MM.1S (cell line): ENCODE data around the gene DSC1.

Source experiments
- DNase-seq: peaks from one replicate; pipeline ENCODE4 v3.0.0-alpha.2; 2015
- H2AFZ ChIP-seq: fragments of 300-600 bp; sonication (generic); 2 replicates; pipeline ENCODE4 v1.6.0; 2016; ENCODE audit warnings: antibody characterized with exemption, low read length
- H3F3A ChIP-seq: fragments of 300-600 bp; sonication (generic); 2 replicates; pipeline ENCODE4 v1.6.1; 2016; ENCODE audit warnings: mild to moderate bottlenecking, antibody characterized with exemption, low read length, moderate library complexity, mixed read lengths; ENCODE audit not compliant: insufficient read depth
- H3K27ac ChIP-seq: fragments of 300-600 bp; sonication (generic); 2 replicates; pipeline ENCODE4 v1.5.1; 2016; ENCODE audit warnings: mild to moderate bottlenecking, low read length
- H3K27me3 ChIP-seq: fragments of 300-600 bp; sonication (generic); replicated peaks from 2 replicates; pipeline ENCODE4 v1.6.0; 2016; ENCODE audit warnings: low read length; ENCODE audit not compliant: insufficient read depth
- H3K36me3 ChIP-seq: fragments of 300-600 bp; sonication (generic); replicated peaks from 2 replicates; pipeline ENCODE4 v1.6.1; 2016; ENCODE audit warnings: mild to moderate bottlenecking, low read length, mixed read lengths; ENCODE audit not compliant: insufficient read depth
- H3K4me1 ChIP-seq: fragments of 300-600 bp; sonication (generic); 2 replicates; pipeline ENCODE4 v1.6.1; 2016; ENCODE audit warnings: low read length, mixed read lengths
- H3K4me2 ChIP-seq: fragments of 300-600 bp; sonication (generic); 2 replicates; pipeline ENCODE4 v1.6.0; 2016; ENCODE audit warnings: low read depth, low read length
- H3K4me3 ChIP-seq: fragments of 300-600 bp; sonication (generic); 2 replicates; pipeline ENCODE4 v1.5.1; 2016; ENCODE audit warnings: low read length, mixed read lengths
- H3K79me2 ChIP-seq: fragments of 300-600 bp; sonication (generic); 2 replicates; pipeline ENCODE4 v1.6.1; 2016; ENCODE audit warnings: mixed run types, low read length, mixed read lengths
- H3K9ac ChIP-seq: fragments of 300-600 bp; sonication (generic); 2 replicates; pipeline ENCODE4 v1.6.1; 2016; ENCODE audit warnings: low read length, mixed read lengths
- H3K9me2 ChIP-seq: fragments of 300-600 bp; sonication (generic); replicated peaks from 2 replicates; pipeline ENCODE4 v1.6.1; 2016; ENCODE audit warnings: mild to moderate bottlenecking, low read length, mixed read lengths; ENCODE audit not compliant: insufficient read depth
- H3K9me3 ChIP-seq: fragments of 300-600 bp; sonication (generic); replicated peaks from 2 replicates; pipeline ENCODE4 v1.6.1; 2016; ENCODE audit warnings: mild to moderate bottlenecking, low read length, mixed read lengths; ENCODE audit not compliant: insufficient read depth
- H4K20me1 ChIP-seq: fragments of 300-600 bp; sonication (generic); 2 replicates; pipeline ENCODE4 v1.6.1; 2016; ENCODE audit warnings: mild to moderate bottlenecking, low read length, moderate library complexity, mixed read lengths; ENCODE audit not compliant: insufficient read depth
- EZH2 ChIP-seq: fragments of 300-600 bp; sonication (generic); optimal IDR thresholded peaks from 2 replicates; pipeline ENCODE3; 2017; ENCODE audit warnings: low read depth, mild to moderate bottlenecking, antibody characterized with exemption, low read length, mixed read lengths
- EZH2phosphoT487 ChIP-seq: fragments of 300-600 bp; sonication (generic); IDR thresholded peaks from 2 replicates; pipeline ENCODE4 v1.6.1; 2018; ENCODE audit warnings: antibody characterized with exemption, low read length
- TF ChIP-seq, protein P1 (sequence below): fragments of 300-600 bp; sonication (generic); IDR thresholded peaks from 2 replicates; pipeline ENCODE4 v1.5.1; 2016; ENCODE audit warnings: antibody characterized with exemption, low read length, mixed read lengths

DSC1 gene, protein sequence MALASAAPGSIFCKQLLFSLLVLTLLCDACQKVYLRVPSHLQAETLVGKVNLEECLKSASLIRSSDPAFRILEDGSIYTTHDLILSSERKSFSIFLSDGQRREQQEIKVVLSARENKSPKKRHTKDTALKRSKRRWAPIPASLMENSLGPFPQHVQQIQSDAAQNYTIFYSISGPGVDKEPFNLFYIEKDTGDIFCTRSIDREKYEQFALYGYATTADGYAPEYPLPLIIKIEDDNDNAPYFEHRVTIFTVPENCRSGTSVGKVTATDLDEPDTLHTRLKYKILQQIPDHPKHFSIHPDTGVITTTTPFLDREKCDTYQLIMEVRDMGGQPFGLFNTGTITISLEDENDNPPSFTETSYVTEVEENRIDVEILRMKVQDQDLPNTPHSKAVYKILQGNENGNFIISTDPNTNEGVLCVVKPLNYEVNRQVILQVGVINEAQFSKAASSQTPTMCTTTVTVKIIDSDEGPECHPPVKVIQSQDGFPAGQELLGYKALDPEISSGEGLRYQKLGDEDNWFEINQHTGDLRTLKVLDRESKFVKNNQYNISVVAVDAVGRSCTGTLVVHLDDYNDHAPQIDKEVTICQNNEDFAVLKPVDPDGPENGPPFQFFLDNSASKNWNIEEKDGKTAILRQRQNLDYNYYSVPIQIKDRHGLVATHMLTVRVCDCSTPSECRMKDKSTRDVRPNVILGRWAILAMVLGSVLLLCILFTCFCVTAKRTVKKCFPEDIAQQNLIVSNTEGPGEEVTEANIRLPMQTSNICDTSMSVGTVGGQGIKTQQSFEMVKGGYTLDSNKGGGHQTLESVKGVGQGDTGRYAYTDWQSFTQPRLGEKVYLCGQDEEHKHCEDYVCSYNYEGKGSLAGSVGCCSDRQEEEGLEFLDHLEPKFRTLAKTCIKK

GRCh38 chr18:31162825-31163435 is at the start of gene DSC1:
DSC1 (minus strand) TSS chr18:31162856; CDS start chr18:31162594, 262 bp downstream.
- Histone ChIP-seq H3K79me2 (no peaks in the 10 kb centered on the region), H4K20me1 (no peaks in the 10 kb centered on the region), H3K9me3 (no peaks in the 10 kb centered on the region), H3K36me3 (no peaks in the 10 kb centered on the region), H3K27ac (no peak within 1 kb of the TSS), H3K4me3 (no peak within 1 kb of the TSS), H3K4me2 (no peak within 1 kb of the TSS), H3F3A (no peaks in the 10 kb centered on the region), H2AFZ (no peak within 1 kb of the TSS), H3K4me1 (no peaks in the 10 kb centered on the region), H3K27me3 (no peaks in the 10 kb centered on the region), H3K9ac (no peak within 1 kb of the TSS), H3K9me2 (no peaks in the 10 kb centered on the region)
- TF ChIP-seq, protein P1, sequence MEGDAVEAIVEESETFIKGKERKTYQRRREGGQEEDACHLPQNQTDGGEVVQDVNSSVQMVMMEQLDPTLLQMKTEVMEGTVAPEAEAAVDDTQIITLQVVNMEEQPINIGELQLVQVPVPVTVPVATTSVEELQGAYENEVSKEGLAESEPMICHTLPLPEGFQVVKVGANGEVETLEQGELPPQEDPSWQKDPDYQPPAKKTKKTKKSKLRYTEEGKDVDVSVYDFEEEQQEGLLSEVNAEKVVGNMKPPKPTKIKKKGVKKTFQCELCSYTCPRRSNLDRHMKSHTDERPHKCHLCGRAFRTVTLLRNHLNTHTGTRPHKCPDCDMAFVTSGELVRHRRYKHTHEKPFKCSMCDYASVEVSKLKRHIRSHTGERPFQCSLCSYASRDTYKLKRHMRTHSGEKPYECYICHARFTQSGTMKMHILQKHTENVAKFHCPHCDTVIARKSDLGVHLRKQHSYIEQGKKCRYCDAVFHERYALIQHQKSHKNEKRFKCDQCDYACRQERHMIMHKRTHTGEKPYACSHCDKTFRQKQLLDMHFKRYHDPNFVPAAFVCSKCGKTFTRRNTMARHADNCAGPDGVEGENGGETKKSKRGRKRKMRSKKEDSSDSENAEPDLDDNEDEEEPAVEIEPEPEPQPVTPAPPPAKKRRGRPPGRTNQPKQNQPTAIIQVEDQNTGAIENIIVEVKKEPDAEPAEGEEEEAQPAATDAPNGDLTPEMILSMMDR: no peak
- no peak for TF ChIP-seq EZH2
- TF ChIP-seq EZH2phosphoT487: no peak
- DNase-seq: no peak

GRCh38 chr18:31211047-31211446 is 48.4 kb upstream of the DSC1 start:
- no peaks in the 10 kb centered on the region for H4K20me1 ChIP-seq
- no peak for TF ChIP-seq EZH2phosphoT487
- TF ChIP-seq, protein P1: no peak
- no peak overlapping the region for H3K4me3 ChIP-seq
- no peaks in the 10 kb centered on the region for H3F3A ChIP-seq
- H3K9me2 ChIP-seq: no peaks in the 10 kb centered on the region
- H2AFZ ChIP-seq: no peak overlapping the region
- H3K4me1 ChIP-seq: no peaks in the 10 kb centered on the region
- H3K4me2 ChIP-seq: no peak overlapping the region
- DNase-seq: no peak
- no peak overlapping the region for H3K27ac ChIP-seq
- H3K79me2 ChIP-seq: no peaks in the 10 kb centered on the region
- H3K27me3 ChIP-seq: no peaks in the 10 kb centered on the region
- H3K9ac ChIP-seq: no peak overlapping the region
- H3K36me3 ChIP-seq: no peaks in the 10 kb centered on the region
- H3K9me3 ChIP-seq: no peaks in the 10 kb centered on the region

DNA sequence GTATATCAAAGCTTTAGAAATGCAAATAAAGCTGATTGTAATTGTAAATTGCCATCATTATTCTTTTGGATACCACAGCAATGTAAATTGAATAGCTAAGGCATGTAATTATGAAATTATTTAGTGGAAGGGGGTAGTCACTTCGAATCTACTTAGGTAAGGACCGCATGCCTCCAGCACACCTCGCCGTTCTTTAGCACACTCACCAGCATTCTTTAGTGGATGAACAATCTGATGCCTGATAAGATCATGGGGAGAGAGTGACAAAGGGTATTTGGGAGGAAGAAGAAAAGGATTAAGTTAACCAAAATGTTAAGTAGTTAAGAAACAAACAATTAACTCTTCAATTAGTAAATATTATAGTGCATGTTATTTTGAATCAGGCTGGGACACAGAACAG is 46.4 kb upstream of the DSC1 start:
- no peaks in the 10 kb centered on the region for H4K20me1 ChIP-seq
- H3K36me3 ChIP-seq: no peaks in the 10 kb centered on the region
- H3K9me2 ChIP-seq: no peaks in the 10 kb centered on the region
- H3K9me3 ChIP-seq: no peaks in the 10 kb centered on the region
- no peaks in the 10 kb centered on the region for H3K27me3 ChIP-seq
- TF ChIP-seq, protein P1: no peak
- H3K9ac ChIP-seq: no peak overlapping the region
- H2AFZ ChIP-seq: no peak overlapping the region
- H3K4me2 ChIP-seq: no peak overlapping the region
- no peak overlapping the region for H3K4me3 ChIP-seq
- H3K27ac ChIP-seq: no peak overlapping the region
- no peak for DNase-seq
- no peaks in the 10 kb centered on the region for H3K79me2 ChIP-seq
- no peaks in the 10 kb centered on the region for H3F3A ChIP-seq
- no peaks in the 10 kb centered on the region for H3K4me1 ChIP-seq
